H9 (cell line): ENCODE results near the gene JAKMIP1. TPM values are rescaled to one million over a fixed set of nuclear protein-coding genes. Genes with fewer than 3 reads are reported as not detected.

Experiments used
- DNase-seq: peaks from one replicate; pipeline ENCODE4 v3.0.0-alpha.2; 2017
- H2AFZ ChIP-seq: one replicate; pipeline ENCODE4 v1.6.1; 2013; ENCODE audit warnings: mild to moderate bottlenecking, low read length, control low read depth, moderate library complexity
- H2AK5ac ChIP-seq: 2 replicates; pipeline ENCODE4 v1.6.1; 2013; ENCODE audit warnings: low read length, control low read depth, mixed read lengths; ENCODE audit not compliant: insufficient read length
- H2BK120ac ChIP-seq: one replicate; pipeline ENCODE4 v1.6.1; 2013; ENCODE audit warnings: low read depth, mild to moderate bottlenecking, low read length, control low read depth, inconsistent platforms; ENCODE audit not compliant: poor library complexity, severe bottlenecking
- H2BK12ac ChIP-seq: 2 replicates; pipeline ENCODE4 v1.6.1; 2013; ENCODE audit warnings: low read length, control low read depth, mixed read lengths, low read depth; ENCODE audit not compliant: insufficient read length
- H2BK15ac ChIP-seq: 2 replicates; pipeline ENCODE4 v1.6.1; 2013; ENCODE audit warnings: low read depth, low read length, control low read depth
- H2BK20ac ChIP-seq: one replicate; pipeline ENCODE4 v1.6.1; 2013; ENCODE audit warnings: low read depth, mild to moderate bottlenecking, low read length, control low read depth, inconsistent platforms; ENCODE audit not compliant: poor library complexity, severe bottlenecking
- H2BK5ac ChIP-seq: 2 replicates; pipeline ENCODE4 v1.6.1; 2013; ENCODE audit warnings: low read length, control low read depth, mixed read lengths; ENCODE audit not compliant: insufficient read length
- H3K14ac ChIP-seq: 2 replicates; pipeline ENCODE4 v1.6.1; 2013; ENCODE audit warnings: low read length, control low read depth; ENCODE audit not compliant: insufficient read depth
- H3K18ac ChIP-seq: 2 replicates; pipeline ENCODE4 v1.6.1; 2013; ENCODE audit warnings: low read depth, mild to moderate bottlenecking, mixed read lengths, low read length, control low read depth; ENCODE audit not compliant: insufficient read length
- H3K23ac ChIP-seq: 2 replicates; pipeline ENCODE4 v1.6.1; 2013; ENCODE audit warnings: low read length, control low read depth, mixed read lengths, low read depth; ENCODE audit not compliant: insufficient read length
- H3K23me2 ChIP-seq: 2 replicates; pipeline ENCODE4 v1.6.1; 2013; ENCODE audit warnings: low read depth, mild to moderate bottlenecking, mixed read lengths, low read length, control low read depth; ENCODE audit not compliant: insufficient read length, poor library complexity, severe bottlenecking
- H3K27ac ChIP-seq: 2 replicates; pipeline ENCODE4 v1.5.1; 2013; ENCODE audit warnings: low read length, control low read depth, mixed read lengths, low read depth; ENCODE audit not compliant: insufficient read length
- H3K27me3 ChIP-seq: 2 replicates; pipeline ENCODE4 v1.6.1; 2013; ENCODE audit warnings: low read length, control low read depth, inconsistent platforms; ENCODE audit not compliant: insufficient read depth
- H3K4ac ChIP-seq: 2 replicates; pipeline ENCODE4 v1.6.1; 2013; ENCODE audit warnings: low read depth, mild to moderate bottlenecking, control low read depth, inconsistent platforms, low read length, moderate library complexity
- H3K4me1 ChIP-seq: 2 replicates; pipeline ENCODE4 v1.6.1; 2013; ENCODE audit warnings: low read length, control low read depth, inconsistent platforms; ENCODE audit not compliant: insufficient read depth
- H3K4me2 ChIP-seq: 2 replicates; pipeline ENCODE4 v1.6.1; 2013; ENCODE audit warnings: low read length, control low read depth, mixed read lengths; ENCODE audit not compliant: insufficient read length, insufficient read depth
- H3K56ac ChIP-seq: 2 replicates; pipeline ENCODE4 v1.6.1; 2013; ENCODE audit warnings: low read depth, mild to moderate bottlenecking, mixed read lengths, low read length, control low read depth; ENCODE audit not compliant: insufficient read length
- H3K79me1 ChIP-seq: 2 replicates; pipeline ENCODE4 v1.6.1; 2013; ENCODE audit warnings: low read depth, mild to moderate bottlenecking, moderate library complexity, low read length, control low read depth, inconsistent platforms; ENCODE audit not compliant: insufficient read depth, poor library complexity, severe bottlenecking
- H3K79me2 ChIP-seq: 2 replicates; pipeline ENCODE4 v1.6.1; 2013; ENCODE audit warnings: low read length, control low read depth, inconsistent platforms; ENCODE audit not compliant: insufficient read depth
- H3K9ac ChIP-seq: 2 replicates; pipeline ENCODE4 v1.6.1; 2013; ENCODE audit warnings: low read length, control low read depth, mixed read lengths; ENCODE audit not compliant: insufficient read length; ENCODE audit errors: extremely low read depth
- H3K9me3 ChIP-seq: one replicate; pipeline ENCODE4 v1.6.1; 2013; ENCODE audit warnings: low read depth, low read length, inconsistent platforms; ENCODE audit not compliant: control insufficient read depth
- H3T11ph ChIP-seq: one replicate; pipeline ENCODE4 v1.6.1; 2013; ENCODE audit warnings: mild to moderate bottlenecking, low read length, control low read depth, inconsistent platforms
- H4K20me1 ChIP-seq: one replicate; pipeline ENCODE4 v1.6.1; 2013; ENCODE audit not compliant: control insufficient read depth, insufficient read length, insufficient read depth
- H4K5ac ChIP-seq: 2 replicates; pipeline ENCODE4 v1.6.1; 2013; ENCODE audit warnings: low read depth, mild to moderate bottlenecking, mixed read lengths, low read length, control low read depth; ENCODE audit not compliant: insufficient read length
- H4K8ac ChIP-seq: replicated peaks from 2 replicates; pipeline ENCODE4 v1.6.1; 2013; ENCODE audit warnings: low read length, control low read depth, mixed read lengths, low read depth; ENCODE audit not compliant: insufficient read length
- H4K91ac ChIP-seq: 2 replicates; pipeline ENCODE4 v1.6.1; 2013; ENCODE audit warnings: low read depth, mild to moderate bottlenecking, moderate library complexity, mixed read lengths, low read length, control low read depth; ENCODE audit not compliant: insufficient read length
- H3K27ac Mint-ChIP-seq, 3 experiments: 2 replicates in 2 of 3; 3 replicates in 1 of 3; pipeline ENCODE4 v1.8.0; 2020 to 2021; ENCODE audit warnings: mixed read lengths in 3 of 3, mild to moderate bottlenecking in 1 of 3, moderate library complexity in 1 of 3
- H3K27me3 Mint-ChIP-seq: 2 replicates; pipeline ENCODE4 v1.8.0; 2021; ENCODE audit warnings: low read depth, mild to moderate bottlenecking, moderate library complexity, mixed read lengths
- H3K36me3 Mint-ChIP-seq, 3 experiments: 2 replicates in 2 of 3; 3 replicates in 1 of 3; pipeline ENCODE4 v1.8.0; 2020 to 2021; ENCODE audit warnings: low read depth in 3 of 3, mixed read lengths in 3 of 3; ENCODE audit not compliant: insufficient read depth in 1 of 3
- H3K4me1 Mint-ChIP-seq, 2 experiments: 2 replicates each; pipeline ENCODE4 v1.8.0; 2020; ENCODE audit warnings: mixed read lengths in 2 of 2
- H3K4me3 Mint-ChIP-seq, 2 experiments: 2 replicates in 1 of 2; 3 replicates in 1 of 2; pipeline ENCODE4 v1.8.0; 2020 to 2021; ENCODE audit warnings: mild to moderate bottlenecking in 2 of 2, mixed read lengths in 2 of 2, moderate library complexity in 1 of 2
- H3K9me3 Mint-ChIP-seq, 2 experiments: 2 replicates in 1 of 2; 3 replicates in 1 of 2; pipeline ENCODE4 v1.8.0; 2020; ENCODE audit warnings: mild to moderate bottlenecking in 2 of 2, mixed read lengths in 2 of 2, moderate library complexity in 1 of 2
- CTCF ChIP-seq: fragments of 200-600 bp; sonication (generic); conservative IDR thresholded peaks from 3 replicates; pipeline ENCODE4 v1.8.0; 2021; ENCODE audit warnings: antibody characterized with exemption, mild to moderate bottlenecking
- WGBS: extraction: QIAGEN DNeasy Blood & Tissue Kit; methylation state at CpG from one replicate; pipeline ENCODE4 v1.1.7; 2013; ENCODE audit warnings: missing lambda C conversion rate, low lambda C conversion rate, mixed read lengths; ENCODE audit not compliant: insufficient read length; ENCODE audit errors: extremely low coverage; 5-methylcytosine and 5-hydroxymethylcytosine counted together
- total RNA-seq: library from RNA; stranded (reverse); gene quantifications from 2 replicates; pipeline ENCODE4 v1.2.1, GENCODE V29; 2021

Gene JAKMIP1
- total RNA-seq, 1 experiment from 2014 or later: 1.5 TPM

DNA sequence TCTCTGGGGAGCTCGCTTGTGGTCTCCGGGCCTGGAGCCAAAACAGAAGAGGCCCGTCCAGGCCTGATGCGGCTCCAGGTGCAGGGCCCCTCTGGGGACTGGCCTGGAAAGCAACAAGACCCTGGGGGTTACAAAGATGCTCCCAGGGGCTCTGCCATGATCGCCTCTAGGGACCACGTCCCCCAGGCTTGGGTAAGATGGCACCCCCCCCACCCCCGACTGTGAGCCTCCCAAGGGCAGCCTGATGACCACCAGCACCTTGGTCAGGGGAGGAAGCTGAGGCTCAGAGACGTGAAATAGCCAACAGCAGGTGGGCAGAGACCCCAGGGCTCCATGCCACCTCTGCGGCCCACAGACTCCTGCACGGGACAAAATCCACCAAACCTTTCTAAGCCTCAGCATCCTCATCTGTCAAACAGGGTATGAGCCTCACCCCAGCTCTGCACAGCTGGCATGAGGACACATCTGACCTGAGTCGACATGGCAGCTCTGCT lies 207.5 kb downstream of the JAKMIP1 start:
- Histone ChIP-seq H3K23ac (no peak overlapping the region), H3K9me3 (no peaks in the 10 kb centered on the region), H2BK5ac (no peak overlapping the region), H2BK120ac (no peak overlapping the region), H3K4ac (no peak overlapping the region), H2BK15ac (no peak overlapping the region), H3K14ac (no peak overlapping the region), H2BK12ac (no peak overlapping the region), H2AFZ (no peak overlapping the region), H4K5ac (no peak overlapping the region), H3K27me3 (no peaks in the 10 kb centered on the region; the same call in 1 of the 2 replicates), H3K4me1 (no peaks in the 10 kb centered on the region), H4K20me1 (no peaks in the 10 kb centered on the region), H3K23me2 (no peaks in the 10 kb centered on the region), H3K79me1 (no peaks in the 10 kb centered on the region), H3K18ac (no peak overlapping the region), H3K79me2 (no peaks in the 10 kb centered on the region), H3T11ph (no peak overlapping the region), H3K56ac (no peak overlapping the region), H3K9ac (no peak overlapping the region), H3K27ac (no peak overlapping the region), H2BK20ac (no peak overlapping the region), H4K91ac (no peak overlapping the region), H2AK5ac (no peak overlapping the region), H3K4me2 (no peak overlapping the region), H4K8ac (no peak overlapping the region)
- Mint-ChIP-seq H3K4me3 (no peak overlapping the region; a peak in 1 of 5 replicates), H3K36me3 (no peaks in the 10 kb centered on the region), H3K4me1 (no peaks in the 10 kb centered on the region; a peak in 1 of 4 replicates), H3K27ac (no peak overlapping the region), H3K27me3 (peaks cover 34% of the 10 kb centered on the region), H3K9me3 (no peaks in the 10 kb centered on the region)
- DNase-seq: peak; percentile 17
- WGBS: no CpG with 5 or more reads among the region's 11 CpGs
- no peak for TF ChIP-seq CTCF
